B cell (primary cell): Measurements from ENCODE around the gene AGBL3.

Source experiments
- EZH2 ChIP-seq: IDR thresholded peaks from 2 replicates; pipeline ENCODE4 v1.6.1; 2012; ENCODE audit warnings: borderline replicate concordance, low read depth, mild to moderate bottlenecking, moderate library complexity, low read length; ENCODE audit not compliant: insufficient read depth, poor library complexity, severe bottlenecking
- TF ChIP-seq, protein P1 (sequence below): fragments of 200-600 bp; IDR thresholded peaks from one replicate; pipeline ENCODE4 v1.8.0; 2022; ENCODE audit warnings: antibody characterized with exemption, mild to moderate bottlenecking

DNA sequence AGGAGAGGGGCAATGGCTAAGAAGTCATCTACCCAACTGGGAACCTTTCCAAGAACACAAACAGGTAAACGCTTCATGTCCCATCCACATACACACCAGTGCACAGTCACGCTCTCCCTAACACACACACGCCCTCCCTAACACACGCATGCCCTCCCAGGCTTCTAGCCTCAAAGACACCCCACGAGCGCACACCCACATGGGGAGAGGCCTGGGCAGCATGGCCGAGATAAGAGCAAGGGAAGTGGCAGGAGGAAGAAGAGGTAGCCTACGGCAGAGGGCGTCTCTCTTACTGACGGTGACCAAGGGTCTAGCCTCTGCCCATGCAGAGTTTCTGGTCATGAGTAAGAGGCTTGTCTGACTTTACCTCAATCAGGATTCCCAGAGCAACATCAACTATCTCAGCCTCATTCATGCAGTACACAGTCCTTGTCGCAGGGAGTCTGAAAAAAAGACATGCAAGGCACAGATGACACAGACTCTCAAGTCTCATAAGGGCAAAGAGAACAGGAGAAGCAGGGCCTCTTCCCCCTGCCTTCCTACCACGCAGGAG, 181.1 kb downstream of the AGBL3 start:
- no peak for TF ChIP-seq EZH2
- TF ChIP-seq, protein P1, sequence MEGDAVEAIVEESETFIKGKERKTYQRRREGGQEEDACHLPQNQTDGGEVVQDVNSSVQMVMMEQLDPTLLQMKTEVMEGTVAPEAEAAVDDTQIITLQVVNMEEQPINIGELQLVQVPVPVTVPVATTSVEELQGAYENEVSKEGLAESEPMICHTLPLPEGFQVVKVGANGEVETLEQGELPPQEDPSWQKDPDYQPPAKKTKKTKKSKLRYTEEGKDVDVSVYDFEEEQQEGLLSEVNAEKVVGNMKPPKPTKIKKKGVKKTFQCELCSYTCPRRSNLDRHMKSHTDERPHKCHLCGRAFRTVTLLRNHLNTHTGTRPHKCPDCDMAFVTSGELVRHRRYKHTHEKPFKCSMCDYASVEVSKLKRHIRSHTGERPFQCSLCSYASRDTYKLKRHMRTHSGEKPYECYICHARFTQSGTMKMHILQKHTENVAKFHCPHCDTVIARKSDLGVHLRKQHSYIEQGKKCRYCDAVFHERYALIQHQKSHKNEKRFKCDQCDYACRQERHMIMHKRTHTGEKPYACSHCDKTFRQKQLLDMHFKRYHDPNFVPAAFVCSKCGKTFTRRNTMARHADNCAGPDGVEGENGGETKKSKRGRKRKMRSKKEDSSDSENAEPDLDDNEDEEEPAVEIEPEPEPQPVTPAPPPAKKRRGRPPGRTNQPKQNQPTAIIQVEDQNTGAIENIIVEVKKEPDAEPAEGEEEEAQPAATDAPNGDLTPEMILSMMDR, result no peak
